Measurements from ENCODE around the gene DCN.

DCN gene

DNA sequence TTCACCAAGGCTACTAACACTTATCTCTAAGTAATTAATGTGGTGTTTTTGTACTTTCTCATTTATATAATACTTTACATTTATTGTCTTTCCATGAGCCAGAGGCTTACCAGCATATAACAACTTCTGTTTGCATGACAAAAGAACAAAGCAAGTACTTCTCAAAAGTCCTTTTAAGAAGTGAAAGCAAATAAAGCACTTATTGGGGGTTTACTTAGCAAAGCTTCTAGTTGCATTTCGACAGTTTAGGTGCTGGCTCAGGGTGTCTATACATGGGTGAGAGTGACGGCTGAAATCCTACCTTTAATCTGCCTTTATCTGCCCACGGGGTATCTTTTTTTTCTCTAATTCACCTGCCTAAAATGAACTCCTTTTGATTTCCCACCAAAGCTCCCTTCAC is 21.0 kb upstream of the DCN start:
- TF ChIP-seq, protein P1, sequence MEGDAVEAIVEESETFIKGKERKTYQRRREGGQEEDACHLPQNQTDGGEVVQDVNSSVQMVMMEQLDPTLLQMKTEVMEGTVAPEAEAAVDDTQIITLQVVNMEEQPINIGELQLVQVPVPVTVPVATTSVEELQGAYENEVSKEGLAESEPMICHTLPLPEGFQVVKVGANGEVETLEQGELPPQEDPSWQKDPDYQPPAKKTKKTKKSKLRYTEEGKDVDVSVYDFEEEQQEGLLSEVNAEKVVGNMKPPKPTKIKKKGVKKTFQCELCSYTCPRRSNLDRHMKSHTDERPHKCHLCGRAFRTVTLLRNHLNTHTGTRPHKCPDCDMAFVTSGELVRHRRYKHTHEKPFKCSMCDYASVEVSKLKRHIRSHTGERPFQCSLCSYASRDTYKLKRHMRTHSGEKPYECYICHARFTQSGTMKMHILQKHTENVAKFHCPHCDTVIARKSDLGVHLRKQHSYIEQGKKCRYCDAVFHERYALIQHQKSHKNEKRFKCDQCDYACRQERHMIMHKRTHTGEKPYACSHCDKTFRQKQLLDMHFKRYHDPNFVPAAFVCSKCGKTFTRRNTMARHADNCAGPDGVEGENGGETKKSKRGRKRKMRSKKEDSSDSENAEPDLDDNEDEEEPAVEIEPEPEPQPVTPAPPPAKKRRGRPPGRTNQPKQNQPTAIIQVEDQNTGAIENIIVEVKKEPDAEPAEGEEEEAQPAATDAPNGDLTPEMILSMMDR (conservative IDR thresholded peaks at IDR 0.05; ENCODE audit: low read length): no peak
- no peak for TF ChIP-seq EZH2phosphoT487 (IDR thresholded peaks at IDR 0.05; ENCODE audit: borderline replicate concordance)
- no peaks in the 10 kb centered on the region for H3K79me2 ChIP-seq (ENCODE audit: insufficient read depth, low read length)

DNA sequence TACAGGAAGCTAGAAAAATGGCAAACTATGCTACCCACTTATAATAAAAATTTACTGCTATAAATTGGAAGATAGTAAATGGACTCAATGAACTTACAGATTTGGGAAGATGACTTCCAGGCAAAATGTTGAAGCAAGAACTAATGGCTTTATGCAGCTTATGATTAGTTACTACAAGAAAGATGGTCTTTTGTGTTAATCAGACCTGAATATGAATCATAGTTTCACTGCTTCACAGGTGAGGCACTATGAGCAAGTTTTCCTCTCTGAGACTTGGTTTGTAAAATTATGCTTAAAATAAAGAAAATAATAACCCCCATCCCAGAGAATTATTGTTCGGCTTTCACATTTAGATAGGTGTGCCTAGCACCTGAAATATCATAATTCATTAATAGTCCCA is 19.8 kb upstream of the DCN start:
- Histone ChIP-seq H3K9me3 (ENCODE audit: insufficient read depth, low read depth, low read length) (no peaks in the 10 kb centered on the region), H3K36me3 (ENCODE audit: insufficient read depth, low read length) (no peaks in the 10 kb centered on the region), H3K79me2 (ENCODE audit: insufficient read depth, low read length) (no peaks in the 10 kb centered on the region), H2AFZ (ENCODE audit: low read length) (no peak overlapping the region), H3F3A (ENCODE audit: low read depth) (no peaks in the 10 kb centered on the region), H3K9me2 (replicated peaks; ENCODE audit: low read depth, low read length) (no peaks in the 10 kb centered on the region), H3K4me3 (ENCODE audit: low read length, poor library complexity, severe bottlenecking) (no peak overlapping the region), H3K4me2 (ENCODE audit: low read depth, low read length, poor library complexity, severe bottlenecking) (no peak overlapping the region), H3K9ac (ENCODE audit: low read depth, low read length, poor library complexity, severe bottlenecking) (no peak overlapping the region), H3K27me3 (ENCODE audit: insufficient read depth, low read length, poor library complexity, severe bottlenecking) (no peaks in the 10 kb centered on the region), H4K20me1 (ENCODE audit: insufficient read depth, low read length, poor library complexity, severe bottlenecking) (no peaks in the 10 kb centered on the region), H3K4me1 (ENCODE audit: insufficient read depth, low read length, poor library complexity, severe bottlenecking) (no peaks in the 10 kb centered on the region)
- TF ChIP-seq EZH2phosphoT487 (IDR thresholded peaks at IDR 0.05; ENCODE audit: borderline replicate concordance): no peak
- TF ChIP-seq, protein P1 (conservative IDR thresholded peaks at IDR 0.05; ENCODE audit: low read length): no peak

More for the DNA sequence above, 21.0 kb upstream of the DCN start:
- Histone ChIP-seq H4K20me1 (ENCODE audit: insufficient read depth, low read length, poor library complexity, severe bottlenecking) (no peaks in the 10 kb centered on the region), H3K4me2 (ENCODE audit: low read depth, low read length, poor library complexity, severe bottlenecking) (no peak overlapping the region), H3F3A (ENCODE audit: low read depth) (no peaks in the 10 kb centered on the region), H3K9ac (ENCODE audit: low read depth, low read length, poor library complexity, severe bottlenecking) (no peak overlapping the region), H2AFZ (ENCODE audit: low read length) (no peak overlapping the region), H3K9me2 (replicated peaks; ENCODE audit: low read depth, low read length) (no peaks in the 10 kb centered on the region), H3K27me3 (ENCODE audit: insufficient read depth, low read length, poor library complexity, severe bottlenecking) (no peaks in the 10 kb centered on the region), H3K36me3 (ENCODE audit: insufficient read depth, low read length) (no peaks in the 10 kb centered on the region), H3K9me3 (ENCODE audit: insufficient read depth, low read depth, low read length) (no peaks in the 10 kb centered on the region), H3K4me1 (ENCODE audit: insufficient read depth, low read length, poor library complexity, severe bottlenecking) (no peaks in the 10 kb centered on the region), H3K4me3 (ENCODE audit: low read length, poor library complexity, severe bottlenecking) (no peak overlapping the region)

DNA sequence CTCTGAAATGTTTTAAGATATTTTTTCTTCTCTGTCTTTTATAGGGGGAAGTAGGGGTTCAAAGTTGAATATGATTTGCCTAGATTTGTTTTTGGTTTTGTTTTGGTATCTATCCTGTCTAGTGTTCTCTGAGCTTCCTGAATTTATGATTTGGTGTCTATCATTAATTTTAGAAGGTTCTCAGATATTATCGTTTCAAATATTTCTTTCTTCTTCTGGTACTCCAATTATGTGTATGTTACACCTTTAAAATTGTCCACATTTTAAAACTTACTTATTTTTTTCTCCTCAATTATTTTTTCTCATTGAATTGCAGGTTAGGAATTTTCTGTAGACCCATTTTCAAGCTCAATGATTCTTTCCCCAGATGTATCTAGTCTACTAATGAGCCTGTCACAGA is 13.8 kb upstream of the DCN start:
- no peak overlapping the region for H3K4me2 ChIP-seq (ENCODE audit: low read depth, low read length, poor library complexity, severe bottlenecking)
- no peaks in the 10 kb centered on the region for H3F3A ChIP-seq (ENCODE audit: low read depth)
- H3K4me3 ChIP-seq (ENCODE audit: low read length, poor library complexity, severe bottlenecking): no peak overlapping the region
- no peaks in the 10 kb centered on the region for H3K36me3 ChIP-seq (ENCODE audit: insufficient read depth, low read length)
- H4K20me1 ChIP-seq (ENCODE audit: insufficient read depth, low read length, poor library complexity, severe bottlenecking): no peaks in the 10 kb centered on the region
- no peak overlapping the region for H2AFZ ChIP-seq (ENCODE audit: low read length)
- H3K9me3 ChIP-seq (ENCODE audit: insufficient read depth, low read depth, low read length): no peaks in the 10 kb centered on the region
- no peak overlapping the region for H3K9ac ChIP-seq (ENCODE audit: low read depth, low read length, poor library complexity, severe bottlenecking)
- H3K79me2 ChIP-seq (ENCODE audit: insufficient read depth, low read length): no peaks in the 10 kb centered on the region
- no peaks in the 10 kb centered on the region for H3K27me3 ChIP-seq (ENCODE audit: insufficient read depth, low read length, poor library complexity, severe bottlenecking)
- H3K9me2 ChIP-seq (replicated peaks; ENCODE audit: low read depth, low read length): 0 out of 2 replicates have a peak, but pooled peaks cover 3% of the 10 kb centered on the region
- TF ChIP-seq, protein P1 (conservative IDR thresholded peaks at IDR 0.05; ENCODE audit: low read length): no peak
- no peak for TF ChIP-seq EZH2phosphoT487 (IDR thresholded peaks at IDR 0.05; ENCODE audit: borderline replicate concordance)
- no peaks in the 10 kb centered on the region for H3K4me1 ChIP-seq (ENCODE audit: insufficient read depth, low read length, poor library complexity, severe bottlenecking)

Measured in Loucy (cell line).